Thymus (tissue), 11 donors: ENCODE measurements around the gene CSF3. TPM values are rescaled to one million over a fixed set of nuclear protein-coding genes. Genes with fewer than 3 reads are reported as not detected.
"Not testable (repeated sequence)": the region's sequence is repeated elsewhere in the genome, so short reads cannot be mapped to it uniquely, and the experiment has no call there.

ENCODE experiments used
- DNase-seq, 9 donors: peaks; one replicate each; pipeline ENCODE4 v3.0.0-alpha.2; 2013; ENCODE audit warnings: low spot score in 9 of 9, low read depth in 6 of 9, missing footprints in 1 of 9
- H3K27ac ChIP-seq, 2 donors: one replicate each; pipeline ENCODE4 v1.5.1; 2013; ENCODE audit warnings: control low read depth in 1 of 2, low read depth in 1 of 2, low read length in 1 of 2, mild to moderate bottlenecking in 1 of 2, moderate library complexity in 1 of 2
- H3K27me3 ChIP-seq, 2 donors: one replicate each; pipeline ENCODE4 v1.5.1; 2013; ENCODE audit warnings: low read length in 1 of 2; ENCODE audit not compliant: control insufficient read depth in 2 of 2, insufficient read depth in 1 of 2
- H3K36me3 ChIP-seq, 2 donors: one replicate each; pipeline ENCODE4 v1.5.1; 2013; ENCODE audit warnings: low read length in 1 of 2, mild to moderate bottlenecking in 1 of 2, moderate library complexity in 1 of 2; ENCODE audit not compliant: control insufficient read depth in 2 of 2, insufficient read depth in 2 of 2
- H3K4me1 ChIP-seq, 2 donors: one replicate each; pipeline ENCODE4 v1.5.1; 2013; ENCODE audit warnings: low read length in 2 of 2; ENCODE audit not compliant: control insufficient read depth in 2 of 2, insufficient read depth in 2 of 2
- H3K4me3 ChIP-seq, 2 donors: one replicate each; pipeline ENCODE4 v1.5.1; 2013; ENCODE audit warnings: low read length in 2 of 2, control low read depth in 1 of 2, mild to moderate bottlenecking in 1 of 2
- H3K9me3 ChIP-seq, 2 donors: one replicate each; pipeline ENCODE4 v1.5.1; 2013; ENCODE audit warnings: low read length in 1 of 2, mild to moderate bottlenecking in 1 of 2; ENCODE audit not compliant: control insufficient read depth in 2 of 2, insufficient read depth in 1 of 2
- WGBS: extraction: QIAGEN DNeasy Blood & Tissue Kit; methylation state at CpG from one replicate; pipeline ENCODE4 v1.1.7; 2013; 5-methylcytosine and 5-hydroxymethylcytosine counted together
- polyA plus RNA-seq: library from polyadenylated mRNA; stranded (reverse); fragments of 200-250 nt; gene quantifications from one replicate; pipeline ENCODE4 v1.2.3, GENCODE V29; 2013
- total RNA-seq: library from RNA; stranded (reverse); fragments of 120-200 nt; gene quantifications from one replicate; pipeline ENCODE4 v1.2.4, GENCODE V29; 2013
- donor health status: healthy.

The CSF3 gene
- total and polyA plus RNA-seq, 2 donors, result 0.09 to 1.3 TPM

- H3K27me3 ChIP-seq, result no peaks in the 10 kb centered on the region
- H3K4me3 ChIP-seq, result no peak overlapping the region
- no peaks in the 10 kb centered on the region for H3K36me3 ChIP-seq
- DNase-seq, result no peak
- WGBS, result 93% methylated on average over 6 of the region's 6 CpGs
- no peaks in the 10 kb centered on the region for H3K9me3 ChIP-seq
- H3K4me1 ChIP-seq, result peaks cover 0 to 4% of the 10 kb centered on the region in 2 donors
- H3K27ac ChIP-seq, result no peak overlapping the region
These were observed 9.7 kb upstream of the CSF3 start for GRCh38 chr17:40005520-40005919.

GRCh38 chr17:40010946-40011500 is 4.2 kb upstream of the CSF3 start:
- H3K4me1 ChIP-seq, DNase-seq: not testable (repeated sequence)
- 97% methylated on average over 38 of the region's 38 CpGs for WGBS

GRCh38 chr17:40012017-40012647 is 3.1 kb upstream of the CSF3 start:
- not testable (repeated sequence) for H3K4me1 ChIP-seq, H3K27ac ChIP-seq, DNase-seq, H3K36me3 ChIP-seq, H3K9me3 ChIP-seq, H3K4me3 ChIP-seq
- WGBS, result 58% methylated on average over 21 of the region's 22 CpGs
- peaks cover 0 to 17% of the 10 kb centered on the region in 2 donors for H3K27me3 ChIP-seq

More at GRCh38 chr17:40010946-40011500, 4.2 kb upstream of the CSF3 start:
- H3K27me3 ChIP-seq, result peaks cover 0 to 17% of the 10 kb centered on the region in 2 donors
- H3K4me3 ChIP-seq, H3K36me3 ChIP-seq, H3K27ac ChIP-seq, H3K9me3 ChIP-seq: not testable (repeated sequence)

- no peak overlapping the region for H3K27ac ChIP-seq
- no peak overlapping the region for H3K4me3 ChIP-seq
- H3K27me3 ChIP-seq, result peaks cover 0 to 17% of the 10 kb centered on the region in 2 donors
- peaks cover 0 to 7% of the 10 kb centered on the region in 2 donors for H3K4me1 ChIP-seq
- 81% methylated on average over 18 of the region's 18 CpGs for WGBS
- H3K36me3 ChIP-seq, result peaks cover 7 to 22% of the 10 kb centered on the region in 2 donors
- H3K9me3 ChIP-seq, result no peaks in the 10 kb centered on the region
- no peak for DNase-seq
These were observed 762 bp upstream of the CSF3 start for GRCh38 chr17:40014375-40014980.

- Histone ChIP-seq H3K27me3 (peaks cover 0 to 17% of the 10 kb centered on the region in 2 donors), H3K9me3 (no peaks in the 10 kb centered on the region), H3K4me1 (peaks cover 0 to 3% of the 10 kb centered on the region in 2 donors), H3K4me3 (no peak overlapping the region), H3K27ac (no peak overlapping the region), H3K36me3 (peaks cover 18 to 39% of the 10 kb centered on the region in 2 donors)
- 90% methylated on average over 26 of the region's 26 CpGs for WGBS
- no peak for DNase-seq
These were observed 1.1 kb downstream of the CSF3 start for GRCh38 chr17:40015998-40016985.

GRCh38 chr17:40017422-40018080 is 2.3 kb downstream of the CSF3 start:
- whole genome bisulfite sequencing, result 84% methylated on average over 15 of the region's 15 CpGs
- Histone ChIP-seq H3K36me3 (peaks cover 31 to 52% of the 10 kb centered on the region in 2 donors), H3K4me1 (peaks cover 0 to 3% of the 10 kb centered on the region in 2 donors), H3K4me3 (no peak overlapping the region), H3K27me3 (peaks cover 0 to 17% of the 10 kb centered on the region in 2 donors), H3K27ac (no peak overlapping the region), H3K9me3 (no peaks in the 10 kb centered on the region)
- DNase-seq, result no peak

GRCh38 chr17:40018211-40019121 is 3.2 kb downstream of the CSF3 start:
- H3K4me3 ChIP-seq, result no peak overlapping the region
- 88% methylated on average over 15 of the region's 15 CpGs for WGBS
- peaks cover 0 to 2% of the 10 kb centered on the region in 2 donors for H3K4me1 ChIP-seq
- DNase-seq, result no peak
- no peak overlapping the region for H3K27ac ChIP-seq
- H3K27me3 ChIP-seq, result peaks cover 0 to 13% of the 10 kb centered on the region in 2 donors
- peaks cover 40 to 61% of the 10 kb centered on the region in 2 donors for H3K36me3 ChIP-seq
- H3K9me3 ChIP-seq, result no peaks in the 10 kb centered on the region
